Lower leg skin (tissue), 4 donors: ENCODE data around the gene SLC22A23. TPM values are rescaled to one million over a fixed set of nuclear protein-coding genes. Genes with fewer than 3 reads are reported as not detected.

Source experiments
- DNase-seq, 2 donors: peaks; one replicate each; pipeline ENCODE4 v3.0.0-alpha.2; 2019; ENCODE audit warnings: low spot score in 2 of 2
- H3K4me3 ChIP-seq: fragments of 200-600 bp; sonication (generic); 2 replicates; pipeline ENCODE4 v1.5.1; 2017; ENCODE audit warnings: mild to moderate bottlenecking, low read depth; ENCODE audit not compliant: poor library complexity, severe bottlenecking
- CTCF ChIP-seq, 3 donors: fragments of 450-650 bp; IDR thresholded peaks; one replicate each; pipeline ENCODE4 v1.5.1; 2016; ENCODE audit warnings: antibody characterized with exemption in 3 of 3, mild to moderate bottlenecking in 3 of 3, moderate library complexity in 2 of 3
- POLR2A ChIP-seq, 2 donors: fragments of 450-650 bp; IDR thresholded peaks; one replicate each; pipeline ENCODE4 v1.6.1; 2016 to 2017; ENCODE audit warnings: antibody characterized with exemption in 2 of 2, mild to moderate bottlenecking in 1 of 2, moderate library complexity in 1 of 2
- WGBS, 2 donors: methylation state at CpG; one replicate each; pipeline ENCODE4 v1.1.5; 2018; 5-methylcytosine and 5-hydroxymethylcytosine counted together
- intact Hi-C: fragments of 100-400 bp; cut with DNase I; formaldehyde crosslinking; loops from one replicate; pipeline ENCODE4 v1.15.0; 2023; ENCODE audit warnings: low total_unique reads
- total RNA-seq, 4 donors: library from RNA; depleted of rRNA; stranded (reverse); fragments of >200 nt; gene quantifications; one replicate each; pipeline ENCODE4 v1.1.0, GENCODE V29; 2016

The SLC22A23 gene
- total RNA-seq, 4 donors from 2014 or later: 29.2 to 50.7 (median 43.2) TPM

DNA sequence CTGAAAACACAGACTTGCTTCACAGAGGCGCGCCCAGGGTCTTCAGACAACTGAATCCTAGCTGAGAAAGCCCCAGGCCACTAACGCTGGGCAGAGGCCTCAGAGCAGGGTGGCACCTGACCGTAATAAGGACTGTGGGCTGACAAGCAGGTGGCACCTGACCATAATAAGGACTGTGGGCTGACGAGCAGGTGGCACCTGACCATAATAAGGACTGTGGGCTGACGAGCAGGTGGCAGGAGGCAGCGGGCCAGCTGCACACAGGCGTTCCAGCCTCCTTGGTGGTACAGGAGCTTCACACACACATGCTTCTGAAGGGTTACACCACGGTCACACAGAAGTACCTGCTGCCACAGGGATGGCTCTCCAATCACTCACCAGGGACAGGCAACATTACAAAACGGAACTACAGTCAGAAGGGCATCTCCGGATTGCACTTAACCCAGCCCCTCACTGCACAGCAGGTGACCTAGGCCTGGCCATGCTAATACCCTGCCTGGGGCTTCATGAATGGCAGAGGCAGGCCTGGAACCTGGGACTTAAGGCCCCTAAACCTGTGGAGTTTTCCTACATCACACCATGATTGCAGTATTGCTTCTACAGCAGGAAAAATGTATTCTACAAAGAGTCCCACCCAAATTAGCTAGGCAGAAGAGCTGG is 147.3 kb downstream of the SLC22A23 start:
- intact Hi-C loops: no loop called here

DNA sequence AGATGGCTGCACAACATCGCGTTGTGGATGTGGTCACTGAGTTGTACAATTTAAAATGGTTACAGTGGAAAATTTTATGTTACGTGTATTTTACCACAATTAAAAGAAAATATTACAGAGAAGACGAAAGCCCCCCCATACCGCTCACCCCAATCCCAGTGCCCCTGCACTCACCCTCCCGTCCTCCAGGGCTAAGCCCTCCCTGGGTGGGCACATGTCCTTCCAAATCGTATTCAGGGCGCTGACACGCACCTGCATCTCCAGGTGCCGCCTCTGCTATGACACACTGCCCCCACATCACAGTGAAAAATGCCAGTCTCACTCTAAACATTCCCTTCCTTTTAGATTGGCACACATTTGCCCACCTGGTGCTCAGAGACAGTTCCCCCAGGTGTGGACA is 148.7 kb downstream of the SLC22A23 start:
- TF ChIP-seq POLR2A (IDR thresholded peaks at IDR 0.05) (no peak), CTCF (IDR thresholded peaks at IDR 0.05) (no peak)
- 95 to 96% methylated on average over 10 of the region's 10 CpGs for WGBS, 2 donors
- no peak overlapping the region for H3K4me3 ChIP-seq
- no peak for DNase-seq
- intact Hi-C loops: no loop called here

More for the DNA sequence above, 147.3 kb downstream of the SLC22A23 start:
- 92 to 99% methylated on average over 11 of the region's 11 CpGs for WGBS, 2 donors
- TF ChIP-seq CTCF (IDR thresholded peaks at IDR 0.05): no peak
- no peak for TF ChIP-seq POLR2A (IDR thresholded peaks at IDR 0.05)
- no peak overlapping the region for H3K4me3 ChIP-seq
- DNase-seq: peak in 1 of 2 donors; percentile 72

- intact Hi-C loops: no loop called here
- H3K4me3 ChIP-seq: no peak overlapping the region
- DNase-seq: peak in 1 of 2 donors; percentile 26
- TF ChIP-seq CTCF (IDR thresholded peaks at IDR 0.05) (no peak), POLR2A (IDR thresholded peaks at IDR 0.05) (no peak)
- 93 to 94% methylated on average over 11 to 12 of the region's 12 CpGs for WGBS, 2 donors
Measured at GRCh38 chr6:3307436-3307835, 149.4 kb downstream of the SLC22A23 start.

DNA sequence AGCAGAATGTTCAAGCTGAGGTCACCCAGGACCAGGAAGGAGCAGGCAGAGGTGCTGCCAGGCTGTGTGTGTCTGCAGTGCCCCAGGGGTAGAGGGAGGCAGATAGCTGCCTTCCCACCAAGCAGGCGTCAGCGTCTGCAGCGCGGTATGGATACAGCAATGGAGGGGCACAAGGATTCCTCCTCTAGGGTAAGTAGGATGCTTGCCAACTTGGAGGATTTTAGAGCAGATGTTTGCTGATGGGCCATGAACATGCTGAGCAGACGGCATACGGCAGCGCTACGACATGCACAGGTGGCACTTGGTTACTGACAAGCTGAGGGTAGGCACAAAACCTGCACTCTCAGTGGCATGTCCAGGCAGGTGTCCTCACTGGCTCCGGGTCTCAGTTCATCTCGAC is 150.0 kb downstream of the SLC22A23 start:
- intact Hi-C loops: no loop called here
- DNase-seq: peak in 1 of 2 donors; percentile 40
- no peak for TF ChIP-seq CTCF (IDR thresholded peaks at IDR 0.05)
- TF ChIP-seq POLR2A (IDR thresholded peaks at IDR 0.05): no peak
- WGBS, 2 donors: 85% methylated on average over 10 of the region's 10 CpGs
- H3K4me3 ChIP-seq: no peak overlapping the region

DNA sequence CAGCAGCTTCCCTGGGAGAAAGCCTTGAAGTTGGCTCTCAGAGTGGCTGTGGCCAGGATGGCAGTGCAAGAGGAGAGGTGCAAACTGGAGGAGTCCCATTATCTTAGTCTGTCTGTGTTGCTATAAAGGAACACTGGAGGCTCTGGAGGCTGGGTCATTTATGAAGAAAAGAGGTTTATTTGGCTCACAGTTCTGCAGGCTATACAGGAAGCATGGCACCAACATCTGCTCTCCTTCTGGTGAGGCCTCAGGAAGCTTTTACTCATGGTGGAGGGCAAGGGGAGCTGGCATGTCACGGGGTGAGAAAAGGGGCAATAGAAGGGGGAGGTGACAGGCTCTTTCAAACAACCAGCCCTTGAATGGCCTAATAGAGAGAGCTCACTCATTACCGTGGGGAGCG is 151.0 kb downstream of the SLC22A23 start:
- WGBS, 2 donors: 97% methylated on average over 3 of the region's 3 CpGs
- TF ChIP-seq POLR2A (IDR thresholded peaks at IDR 0.05): no peak
- no peak for TF ChIP-seq CTCF (IDR thresholded peaks at IDR 0.05)
- intact Hi-C loops: no loop called here
- DNase-seq: peak in 1 of 2 donors; percentile 57
- no peak overlapping the region for H3K4me3 ChIP-seq

GRCh38 chr6:3305216-3305565 is 151.7 kb downstream of the SLC22A23 start:
- TF ChIP-seq CTCF (IDR thresholded peaks at IDR 0.05) (no peak), POLR2A (IDR thresholded peaks at IDR 0.05) (no peak)
- peak in 1 of 2 donors; percentile 34 for DNase-seq
- 94 to 96% methylated on average over 8 of the region's 8 CpGs for WGBS, 2 donors
- no peak overlapping the region for H3K4me3 ChIP-seq
- intact Hi-C loops: no loop called here
